Measurements from ENCODE around the gene BORCS8. TPM values are rescaled to one million over a fixed set of nuclear protein-coding genes. Genes with fewer than 3 reads are reported as not detected.

The BORCS8 gene
- total and polyA plus RNA-seq, 2 of the 13 experiments (the other 11 are each of a cell fraction or from before 2014, with no cell fraction given), result 9.6 to 13.3 TPM

- TF ChIP-seq, protein P1, sequence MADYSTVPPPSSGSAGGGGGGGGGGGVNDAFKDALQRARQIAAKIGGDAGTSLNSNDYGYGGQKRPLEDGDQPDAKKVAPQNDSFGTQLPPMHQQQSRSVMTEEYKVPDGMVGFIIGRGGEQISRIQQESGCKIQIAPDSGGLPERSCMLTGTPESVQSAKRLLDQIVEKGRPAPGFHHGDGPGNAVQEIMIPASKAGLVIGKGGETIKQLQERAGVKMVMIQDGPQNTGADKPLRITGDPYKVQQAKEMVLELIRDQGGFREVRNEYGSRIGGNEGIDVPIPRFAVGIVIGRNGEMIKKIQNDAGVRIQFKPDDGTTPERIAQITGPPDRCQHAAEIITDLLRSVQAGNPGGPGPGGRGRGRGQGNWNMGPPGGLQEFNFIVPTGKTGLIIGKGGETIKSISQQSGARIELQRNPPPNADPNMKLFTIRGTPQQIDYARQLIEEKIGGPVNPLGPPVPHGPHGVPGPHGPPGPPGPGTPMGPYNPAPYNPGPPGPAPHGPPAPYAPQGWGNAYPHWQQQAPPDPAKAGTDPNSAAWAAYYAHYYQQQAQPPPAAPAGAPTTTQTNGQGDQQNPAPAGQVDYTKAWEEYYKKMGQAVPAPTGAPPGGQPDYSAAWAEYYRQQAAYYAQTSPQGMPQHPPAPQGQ (CRISPR knock-in tag; IDR thresholded peaks at IDR 0.05; ENCODE audit: borderline replicate concordance), result no peak
- TF ChIP-seq ZFY (CRISPR knock-in tag; IDR thresholded peaks at IDR 0.05) (peak; percentile 84), ATF7-NPFF (CRISPR knock-in tag; IDR thresholded peaks at IDR 0.05; ENCODE audit: low read depth) (0 out of 2 replicates have a peak, but pooled peaks have one; percentile 66), PBX2 (CRISPR knock-in tag; IDR thresholded peaks at IDR 0.05) (no peak), ZBTB2 (CRISPR knock-in tag; IDR thresholded peaks at IDR 0.05; ENCODE audit: low read depth) (0 out of 2 replicates have a peak, but pooled peaks have one; percentile 20), ZSCAN5A (CRISPR knock-in tag; IDR thresholded peaks at IDR 0.05; ENCODE audit: borderline replicate concordance) (no peak), NCOA2 (CRISPR knock-in tag; IDR thresholded peaks at IDR 0.05) (peak; percentile 9; the same call in 1 of the 2 replicates), ZNF562 (CRISPR knock-in tag; IDR thresholded peaks at IDR 0.05; ENCODE audit: borderline replicate concordance) (no peak), TFDP1 (CRISPR knock-in tag; IDR thresholded peaks at IDR 0.05; ENCODE audit: borderline replicate concordance) (peak; percentile 89; the same call in 1 of the 2 replicates), PTBP1 (IDR thresholded peaks at IDR 0.05; ENCODE audit: low read depth, low read length, poor library complexity, severe bottlenecking) (no peak), NFKBIZ (CRISPR knock-in tag; IDR thresholded peaks at IDR 0.05) (no peak), RBAK (CRISPR knock-in tag; IDR thresholded peaks at IDR 0.05) (no peak), DZIP1 (CRISPR knock-in tag; IDR thresholded peaks at IDR 0.05) (no peak)
- TF ChIP-seq, protein P2, sequence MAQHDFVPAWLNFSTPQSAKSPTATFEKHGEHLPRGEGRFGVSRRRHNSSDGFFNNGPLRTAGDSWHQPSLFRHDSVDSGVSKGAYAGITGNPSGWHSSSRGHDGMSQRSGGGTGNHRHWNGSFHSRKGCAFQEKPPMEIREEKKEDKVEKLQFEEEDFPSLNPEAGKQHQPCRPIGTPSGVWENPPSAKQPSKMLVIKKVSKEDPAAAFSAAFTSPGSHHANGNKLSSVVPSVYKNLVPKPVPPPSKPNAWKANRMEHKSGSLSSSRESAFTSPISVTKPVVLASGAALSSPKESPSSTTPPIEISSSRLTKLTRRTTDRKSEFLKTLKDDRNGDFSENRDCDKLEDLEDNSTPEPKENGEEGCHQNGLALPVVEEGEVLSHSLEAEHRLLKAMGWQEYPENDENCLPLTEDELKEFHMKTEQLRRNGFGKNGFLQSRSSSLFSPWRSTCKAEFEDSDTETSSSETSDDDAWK (CRISPR knock-in tag; IDR thresholded peaks at IDR 0.05), result no peak
- TF ChIP-seq, protein P3, sequence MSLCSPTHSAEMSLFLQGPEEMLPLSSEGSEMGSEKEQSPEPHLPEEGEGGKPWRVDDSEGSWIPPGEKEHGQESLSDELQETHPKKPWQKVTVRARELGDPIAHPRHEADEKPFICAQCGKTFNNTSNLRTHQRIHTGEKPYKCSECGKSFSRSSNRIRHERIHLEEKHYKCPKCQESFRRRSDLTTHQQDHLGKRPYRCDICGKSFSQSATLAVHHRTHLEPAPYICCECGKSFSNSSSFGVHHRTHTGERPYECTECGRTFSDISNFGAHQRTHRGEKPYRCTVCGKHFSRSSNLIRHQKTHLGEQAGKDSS (CRISPR knock-in tag; IDR thresholded peaks at IDR 0.05; ENCODE audit: borderline replicate concordance, low read depth), result peak; percentile 87; the same call in 1 of the 2 replicates
Measured at GRCh38 chr19:19224852-19225494, 33.0 kb upstream of the BORCS8 start (continued).
